ENCODE results near the gene KANTR. TPM values are rescaled to one million over a fixed set of nuclear protein-coding genes. Genes with fewer than 3 reads are reported as not detected.
A peak's percentile ranks its signal among the peaks of the same experiment; 100 is the strongest.

The KANTR gene
- total RNA-seq, 1 donor from 2014 or later: 10.5 TPM

GRCh38 chrX:53095796-53096195, 1.9 kb downstream of the KANTR start:
- Mint-ChIP-seq H3K36me3 (ENCODE audit: low read depth, unreplicated experiment) (peaks cover 4% of the 10 kb centered on the region), H3K27ac (ENCODE audit: unreplicated experiment) (no peak overlapping the region), H3K4me3 (ENCODE audit: unreplicated experiment) (no peak overlapping the region), H3K9me3 (ENCODE audit: unreplicated experiment) (no peaks in the 10 kb centered on the region), H3K4me1 (ENCODE audit: unreplicated experiment) (no peaks in the 10 kb centered on the region), H3K27me3 (ENCODE audit: unreplicated experiment) (peaks cover 1% of the 10 kb centered on the region)
- no peak for DNase-seq (ENCODE audit: low spot score)
- no peak for TF ChIP-seq CTCF (IDR thresholded peaks at IDR 0.05; ENCODE audit: unreplicated experiment)

- H3K4me3 Mint-ChIP-seq (ENCODE audit: unreplicated experiment): no peak overlapping the region
- no peak for DNase-seq (ENCODE audit: low spot score)
- no peaks in the 10 kb centered on the region for H3K9me3 Mint-ChIP-seq (ENCODE audit: unreplicated experiment)
- H3K4me1 Mint-ChIP-seq (ENCODE audit: unreplicated experiment): peaks cover 7% of the 10 kb centered on the region
- H3K36me3 Mint-ChIP-seq (ENCODE audit: low read depth, unreplicated experiment): peaks cover 6% of the 10 kb centered on the region
- no peak for TF ChIP-seq CTCF (IDR thresholded peaks at IDR 0.05; ENCODE audit: unreplicated experiment)
- H3K27me3 Mint-ChIP-seq (ENCODE audit: unreplicated experiment): no peaks in the 10 kb centered on the region
- no peak overlapping the region for H3K27ac Mint-ChIP-seq (ENCODE audit: unreplicated experiment)
These were observed 21.1 kb downstream of the KANTR start for GRCh38 chrX:53114864-53115549.

GRCh38 chrX:53115550-53115874, 21.6 kb downstream of the KANTR start:
- no peak overlapping the region for H3K27ac Mint-ChIP-seq (ENCODE audit: unreplicated experiment)
- no peak for DNase-seq (ENCODE audit: low spot score)
- H3K36me3 Mint-ChIP-seq (ENCODE audit: low read depth, unreplicated experiment): peaks cover 6% of the 10 kb centered on the region
- no peaks in the 10 kb centered on the region for H3K27me3 Mint-ChIP-seq (ENCODE audit: unreplicated experiment)
- H3K4me1 Mint-ChIP-seq (ENCODE audit: unreplicated experiment): peaks cover 7% of the 10 kb centered on the region
- peak overlapping the region; percentile 66 for H3K4me3 Mint-ChIP-seq (ENCODE audit: unreplicated experiment)
- no peak for TF ChIP-seq CTCF (IDR thresholded peaks at IDR 0.05; ENCODE audit: unreplicated experiment)
- H3K9me3 Mint-ChIP-seq (ENCODE audit: unreplicated experiment): no peaks in the 10 kb centered on the region

- no peak overlapping the region for H3K4me3 Mint-ChIP-seq (ENCODE audit: unreplicated experiment)
- H3K9me3 Mint-ChIP-seq (ENCODE audit: unreplicated experiment): no peaks in the 10 kb centered on the region
- TF ChIP-seq CTCF (IDR thresholded peaks at IDR 0.05; ENCODE audit: unreplicated experiment): no peak
- peaks cover 6% of the 10 kb centered on the region for H3K36me3 Mint-ChIP-seq (ENCODE audit: low read depth, unreplicated experiment)
- H3K27ac Mint-ChIP-seq (ENCODE audit: unreplicated experiment): peak overlapping the region; percentile 20
- no peaks in the 10 kb centered on the region for H3K27me3 Mint-ChIP-seq (ENCODE audit: unreplicated experiment)
- peaks cover 7% of the 10 kb centered on the region for H3K4me1 Mint-ChIP-seq (ENCODE audit: unreplicated experiment)
- no peak for DNase-seq (ENCODE audit: low spot score)
These were observed 22.2 kb downstream of the KANTR start for GRCh38 chrX:53116101-53116500.

GRCh38 chrX:53122013-53122412, 28.1 kb downstream of the KANTR start:
- H3K36me3 Mint-ChIP-seq (ENCODE audit: low read depth, unreplicated experiment): peaks cover 3% of the 10 kb centered on the region
- H3K4me1 Mint-ChIP-seq (ENCODE audit: unreplicated experiment): no peaks in the 10 kb centered on the region
- no peak for DNase-seq (ENCODE audit: low spot score)
- H3K4me3 Mint-ChIP-seq (ENCODE audit: unreplicated experiment): no peak overlapping the region
- H3K27me3 Mint-ChIP-seq (ENCODE audit: unreplicated experiment): no peaks in the 10 kb centered on the region
- H3K27ac Mint-ChIP-seq (ENCODE audit: unreplicated experiment): no peak overlapping the region
- H3K9me3 Mint-ChIP-seq (ENCODE audit: unreplicated experiment): no peaks in the 10 kb centered on the region
- no peak for TF ChIP-seq CTCF (IDR thresholded peaks at IDR 0.05; ENCODE audit: unreplicated experiment)

Measured in endothelial cell (in vitro differentiated cells).